Measurements from ENCODE around the gene THAP3. TPM values are rescaled to one million over a fixed set of nuclear protein-coding genes. Genes with fewer than 3 reads are reported as not detected.
"Not testable (repeated sequence)": the region's sequence is repeated elsewhere in the genome, so short reads cannot be mapped to it uniquely, and the experiment has no call there.

The THAP3 gene
- total RNA-seq, 1 donor from 2014 or later = 19.8 TPM

DNA sequence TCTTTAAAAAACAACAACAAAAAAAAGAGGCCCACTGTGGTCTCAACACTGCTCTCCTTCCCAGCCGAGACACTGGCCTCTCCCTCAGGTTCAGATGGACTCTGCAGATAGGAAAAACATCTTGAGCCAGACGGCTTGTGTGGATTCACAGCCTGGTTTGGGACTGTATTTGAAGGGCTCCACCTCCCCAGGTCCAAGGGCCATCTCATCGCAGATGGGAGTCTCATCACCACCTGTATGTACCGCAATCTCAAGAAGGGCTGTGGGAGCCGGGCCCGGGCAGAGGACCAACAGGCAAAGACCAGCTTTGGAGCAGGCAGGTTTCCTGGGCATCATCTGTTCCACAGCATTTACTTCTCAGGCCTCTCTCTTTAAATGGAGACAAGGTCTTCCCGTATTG lies 34.6 kb upstream of the THAP3 start:
- no peak for DNase-seq (ENCODE audit: low read depth in 2 of 2)

DNA sequence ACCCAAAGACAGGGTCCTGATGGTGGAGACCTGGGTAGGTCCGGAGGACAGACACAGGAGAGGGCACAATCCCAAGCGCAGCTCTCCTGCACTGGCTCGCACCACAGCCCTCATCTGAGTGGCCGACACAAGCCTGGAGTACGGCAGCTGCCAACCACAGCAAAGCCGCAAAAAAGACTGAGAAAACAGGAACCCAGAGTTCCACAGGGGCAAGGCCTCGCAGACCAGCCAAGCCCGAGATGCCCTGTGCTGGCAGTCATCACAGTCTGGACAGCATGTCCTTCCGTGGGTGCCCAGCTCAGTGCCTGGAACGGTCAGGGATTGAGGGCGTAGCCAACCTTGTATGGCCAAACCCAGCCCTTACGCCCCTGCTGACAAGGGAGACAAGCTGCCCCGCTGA lies 33.4 kb upstream of the THAP3 start:
- DNase-seq (ENCODE audit: low read depth in 2 of 2) = no peak

DNA sequence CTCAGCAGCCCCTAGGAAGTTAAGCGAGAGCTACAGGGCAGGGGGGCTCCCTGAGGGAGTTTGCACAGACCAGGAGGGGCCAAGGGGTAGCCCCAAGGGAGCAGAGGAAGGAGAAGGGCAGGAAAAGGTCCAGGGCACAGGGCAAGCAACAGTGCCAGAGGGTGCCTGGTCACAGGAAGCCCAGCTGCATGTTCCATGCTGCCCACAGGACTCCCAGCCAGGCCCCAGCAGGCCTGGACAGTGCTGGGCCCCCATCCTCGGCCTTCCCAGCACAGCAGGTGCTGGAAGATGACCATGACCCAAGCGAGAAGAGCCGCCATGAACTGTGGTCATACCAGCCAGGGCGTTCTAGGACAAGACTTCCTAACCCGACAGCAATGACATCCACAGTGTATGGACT lies 33.0 kb upstream of the THAP3 start:
- no peak for DNase-seq (ENCODE audit: low read depth in 2 of 2)

DNA sequence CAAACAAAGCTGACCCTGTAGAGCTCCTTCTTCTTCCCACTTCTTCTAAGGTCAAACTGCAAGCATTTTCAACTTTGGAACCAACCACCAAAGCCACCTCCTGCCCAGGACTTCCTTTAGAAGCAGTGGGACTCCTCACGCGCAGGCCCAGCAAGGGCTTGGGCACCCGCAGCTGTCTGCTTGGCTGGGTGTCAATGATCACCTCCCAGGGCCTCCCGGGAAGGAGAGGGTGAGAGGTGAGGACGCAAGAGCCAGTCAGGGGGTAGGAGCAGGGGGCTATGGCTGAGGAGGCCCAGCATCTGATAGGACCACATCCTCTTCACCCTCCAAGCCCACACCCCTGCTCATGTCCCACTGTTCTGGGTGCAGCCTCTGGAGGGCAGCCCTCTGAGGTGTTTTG lies 32.2 kb upstream of the THAP3 start:
- DNase-seq (ENCODE audit: low read depth in 2 of 2) = no peak

DNA sequence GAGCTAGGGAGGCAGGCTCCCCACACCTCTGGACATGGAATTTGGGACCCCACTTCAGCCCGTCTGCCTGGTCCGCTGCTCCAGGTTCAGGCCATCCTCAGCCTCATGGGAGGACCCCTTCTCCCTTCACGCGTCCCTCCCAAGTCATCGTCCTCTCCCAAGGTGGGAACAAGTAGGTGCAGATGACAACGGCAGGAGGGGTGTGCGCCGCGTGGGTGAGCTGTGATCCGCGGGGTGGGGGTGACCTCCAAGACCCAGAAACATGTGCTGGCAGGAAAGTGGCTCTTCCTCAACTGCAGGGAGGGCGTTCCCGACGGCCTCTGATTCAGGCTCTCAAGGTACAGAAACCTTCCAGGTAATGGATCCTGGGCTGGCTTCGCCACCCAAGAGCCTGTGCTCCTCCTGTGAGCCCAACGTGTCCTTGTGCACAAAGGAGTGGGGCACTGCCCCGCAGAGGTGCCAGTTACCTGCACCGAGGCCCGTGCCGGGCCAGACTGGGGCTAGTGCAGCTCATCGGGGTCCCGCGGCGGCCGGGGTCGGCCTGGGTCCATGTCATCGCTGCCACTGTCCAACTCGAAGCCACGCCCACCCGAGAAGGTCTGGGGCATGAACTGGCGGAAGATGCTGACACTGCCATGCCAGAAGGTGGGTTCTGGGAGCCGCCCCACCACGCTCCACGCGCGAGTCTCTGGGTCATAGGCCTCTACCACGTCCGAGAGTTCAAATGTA lies 31.6 kb upstream of the THAP3 start:
- no peak for DNase-seq (ENCODE audit: low read depth in 2 of 2)

DNA sequence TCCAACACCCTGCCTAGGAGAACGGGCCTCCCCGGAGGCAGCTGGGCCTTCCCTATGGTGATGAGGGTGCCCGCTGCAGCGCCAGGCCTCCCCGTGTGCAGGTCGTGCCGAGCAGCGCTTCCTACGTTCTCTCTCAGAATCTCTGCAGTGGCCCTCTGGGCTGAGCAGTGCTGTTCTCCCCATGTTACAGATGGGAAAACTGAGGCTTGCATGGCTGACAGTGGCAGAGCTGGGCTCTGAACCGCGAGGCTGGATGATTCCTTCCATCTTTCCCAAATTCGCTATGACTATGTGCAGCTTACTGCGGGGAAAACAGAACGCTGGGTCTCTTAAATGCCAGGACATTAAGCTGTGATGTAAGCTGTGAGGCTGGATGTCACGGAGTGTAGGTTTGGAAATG lies 30.9 kb upstream of the THAP3 start:
- no peak for DNase-seq (ENCODE audit: low read depth in 2 of 2)

DNA sequence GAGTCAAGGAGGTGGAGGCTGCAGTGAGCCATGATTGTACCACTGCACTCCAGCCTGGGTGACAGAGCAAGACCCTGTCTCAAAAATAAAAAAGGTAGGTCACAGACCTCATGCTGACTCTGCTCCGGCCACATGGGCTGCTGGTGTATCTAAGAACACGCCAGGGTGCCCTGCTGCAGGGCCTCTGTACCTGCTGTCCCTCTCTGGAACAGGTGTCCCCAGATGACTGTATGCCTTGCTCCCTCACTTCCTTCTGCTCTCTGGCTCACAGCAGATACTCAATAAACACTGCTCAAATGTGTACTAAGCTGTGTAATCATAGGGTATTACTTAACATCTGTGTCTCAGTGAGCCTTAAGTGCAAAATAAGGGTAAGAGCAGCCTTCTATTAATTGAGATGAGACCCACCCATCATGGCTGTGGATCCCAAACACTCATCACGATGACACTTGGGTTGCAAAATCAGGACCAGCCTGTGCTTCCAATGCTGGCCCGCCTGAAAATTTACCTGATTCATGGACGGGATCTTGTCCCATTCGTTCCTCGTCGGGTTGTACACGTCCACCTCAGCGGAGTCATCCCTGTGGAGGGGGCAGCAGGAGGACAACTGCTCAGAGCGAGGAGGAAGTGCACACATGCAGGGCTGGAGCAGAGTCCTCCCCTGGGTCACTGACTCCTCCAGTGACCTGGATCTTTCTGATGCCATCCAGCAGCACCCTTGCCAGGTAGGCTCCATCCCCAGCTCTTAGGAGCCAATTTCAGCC lies 29.5 kb upstream of the THAP3 start:
- DNase-seq (ENCODE audit: low read depth in 2 of 2) = no peak

DNA sequence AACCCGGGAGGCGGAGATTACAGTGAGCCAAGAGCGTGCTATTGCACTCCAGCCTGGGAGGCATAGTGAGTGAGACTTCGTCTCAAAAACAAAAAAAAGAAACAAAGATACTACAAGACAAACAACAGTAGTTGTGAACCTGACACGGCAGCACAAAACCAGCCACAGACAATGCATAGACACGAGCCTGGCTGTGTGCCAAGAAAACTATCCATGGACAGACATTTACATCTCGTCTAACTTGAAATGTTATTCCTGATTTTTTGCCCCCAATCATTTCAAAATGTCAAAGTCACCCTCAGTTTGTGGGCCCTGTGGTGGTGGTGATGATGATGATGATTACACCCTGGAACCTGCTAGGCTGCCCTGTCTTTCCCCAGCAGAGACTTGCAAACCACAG lies 28.3 kb upstream of the THAP3 start:
- DNase-seq (ENCODE audit: low read depth in 2 of 2) = peak in 1 of 2 donors; percentile 54

DNA sequence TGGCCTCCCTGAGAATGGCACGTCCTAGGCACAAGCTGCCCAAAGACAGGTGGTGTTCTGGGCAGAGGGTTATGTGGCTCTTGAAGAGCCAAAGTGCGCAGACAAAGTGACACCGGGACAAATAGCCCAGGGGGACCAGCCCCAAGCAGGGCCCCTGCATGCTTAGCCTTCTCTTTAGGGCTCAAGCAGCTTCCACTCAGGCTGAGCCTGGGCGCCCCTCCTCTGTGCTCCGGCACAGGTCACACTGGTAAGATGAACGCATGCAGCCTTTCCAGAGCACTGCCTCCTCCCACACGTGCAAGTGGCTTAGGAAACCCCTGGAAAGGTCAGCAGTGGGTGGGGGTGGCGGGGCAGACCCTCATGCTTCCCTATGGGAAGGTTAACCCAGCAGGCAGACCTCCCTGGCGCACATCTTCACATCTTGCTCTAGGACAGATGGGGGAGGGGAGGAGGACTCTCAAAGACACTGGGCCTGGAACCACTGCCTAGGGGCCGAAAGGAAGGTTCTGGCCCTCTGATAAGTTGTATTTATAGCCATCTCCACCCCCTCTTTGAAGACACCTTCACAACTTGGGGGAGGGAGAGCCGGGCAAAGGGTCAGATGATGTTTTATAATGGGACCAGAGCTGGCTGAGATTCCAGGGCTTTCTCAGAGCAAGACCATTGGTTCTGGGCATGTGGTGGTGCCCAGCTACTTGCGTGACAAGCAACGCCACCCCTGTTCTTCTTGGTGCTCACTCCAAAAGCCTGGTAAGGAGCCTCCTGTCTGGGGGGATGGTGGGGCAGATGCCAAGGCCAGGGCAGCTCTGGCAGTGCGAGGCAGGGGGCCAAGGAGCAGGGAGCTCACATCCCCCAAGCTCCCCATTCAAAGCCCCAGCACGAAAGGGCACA lies 27.5 kb upstream of the THAP3 start:
- no peak for DNase-seq (ENCODE audit: low read depth in 2 of 2)

DNA sequence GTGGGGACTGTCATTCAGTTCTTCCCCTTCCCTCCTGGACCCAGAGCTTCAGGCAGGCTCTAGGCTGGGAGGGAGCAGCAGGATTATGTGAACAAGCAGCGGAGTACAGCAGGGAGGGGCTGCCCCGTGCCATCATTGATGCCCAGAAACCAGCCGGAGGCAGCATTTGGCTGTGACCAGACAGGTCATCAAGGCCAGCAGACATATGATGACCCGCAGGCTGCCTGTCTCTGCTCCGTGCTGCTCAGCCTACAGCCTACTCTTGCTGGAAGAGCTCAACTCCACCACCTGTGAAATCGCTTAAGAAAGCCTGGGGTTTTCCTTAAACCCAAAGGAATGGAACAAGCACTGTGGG lies 26.9 kb upstream of the THAP3 start:
- no peak for DNase-seq (ENCODE audit: low read depth in 2 of 2)

DNA sequence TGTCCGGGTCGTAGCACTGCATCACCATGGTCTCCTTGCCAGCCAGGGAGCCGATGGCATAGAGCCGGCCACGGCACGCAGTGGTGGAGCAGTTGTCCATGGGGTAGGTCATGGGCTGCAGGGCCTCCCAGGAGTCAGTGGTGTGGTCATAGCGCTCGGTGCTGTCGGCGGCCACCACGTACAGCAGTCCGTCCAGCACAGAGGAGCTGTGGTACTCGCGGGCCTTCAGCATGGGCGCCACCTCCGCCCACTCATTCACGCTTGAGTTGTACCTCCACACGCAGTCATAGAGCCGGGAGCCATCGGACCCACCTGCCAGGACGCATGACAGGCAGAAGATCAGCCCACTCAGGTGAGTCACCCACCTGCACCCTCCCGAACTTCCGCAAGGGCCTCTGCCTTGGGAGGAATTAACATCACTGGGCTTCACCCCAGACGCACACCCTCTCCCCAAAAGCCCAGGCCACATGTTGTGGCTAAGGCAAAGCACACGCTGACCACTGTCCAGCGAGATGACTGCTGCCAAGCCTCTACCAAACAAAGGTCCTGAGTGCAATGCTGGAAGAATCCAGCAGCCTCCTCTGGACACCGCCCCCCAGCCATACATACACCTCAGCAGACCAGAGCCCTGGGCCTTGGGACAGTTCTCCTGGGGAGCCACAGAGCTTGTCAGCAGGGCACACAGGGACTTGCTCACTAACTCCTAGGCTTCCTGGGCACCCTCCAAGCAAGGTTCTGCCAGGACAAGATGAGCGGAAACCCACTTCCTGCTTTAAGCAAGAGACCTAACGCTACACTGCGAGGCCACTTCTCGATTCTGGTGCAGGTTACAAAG lies 25.3 kb upstream of the THAP3 start:
- DNase-seq (ENCODE audit: low read depth in 2 of 2) = peak in 1 of 2 donors; percentile 38

DNA sequence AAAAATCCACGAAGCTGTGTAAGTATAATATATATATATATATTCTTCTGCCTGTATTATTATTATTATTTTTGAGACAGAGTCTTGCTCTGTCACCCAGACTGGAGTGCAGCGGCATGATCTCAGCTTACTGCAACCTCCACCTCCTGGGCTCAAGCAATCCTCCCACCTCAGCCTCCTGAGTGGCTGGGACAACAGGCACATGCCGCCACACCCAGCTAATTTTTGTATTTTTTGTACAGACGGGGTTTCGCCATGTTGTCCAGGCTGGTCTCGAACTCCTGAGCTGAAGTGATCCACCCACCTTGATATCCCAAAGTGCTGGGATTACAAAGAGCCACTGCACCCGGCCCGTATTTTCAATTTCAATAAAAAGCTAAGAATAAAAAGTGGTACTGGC lies 24.7 kb upstream of the THAP3 start:
- DNase-seq (ENCODE audit: low read depth in 2 of 2) = not testable (repeated sequence)

DNA sequence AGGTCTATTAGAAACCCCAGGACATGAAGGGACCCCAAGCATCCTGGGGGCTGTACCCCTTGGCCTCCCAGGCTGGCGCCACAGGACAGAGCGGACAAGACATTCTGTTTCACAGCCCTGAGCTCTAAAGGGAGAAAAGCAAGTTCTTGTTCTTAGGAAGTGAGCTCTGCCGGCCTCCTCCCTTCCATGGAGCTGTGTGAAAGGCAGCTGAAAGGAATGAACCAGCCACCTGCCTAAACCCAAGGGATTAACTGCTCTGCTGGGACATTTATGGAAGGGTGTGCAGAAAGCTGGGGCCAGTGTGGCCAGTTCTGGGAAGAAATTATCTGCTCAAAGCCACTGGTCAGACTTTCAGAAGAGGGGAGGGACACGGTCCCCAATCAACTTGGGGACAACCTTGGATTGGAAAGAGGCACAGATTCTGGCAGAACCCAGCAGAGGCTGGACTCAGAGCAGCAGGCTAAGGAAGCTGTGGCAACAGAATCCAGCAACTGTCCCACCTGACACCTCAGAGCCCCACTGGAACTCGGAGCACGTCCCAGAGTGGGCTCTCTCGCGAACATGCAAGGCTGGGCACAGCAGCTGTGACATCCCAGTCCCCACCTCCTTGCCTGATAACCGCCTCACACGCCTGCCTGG lies 24.1 kb upstream of the THAP3 start:
- peak in 1 of 2 donors; percentile 21 for DNase-seq (ENCODE audit: low read depth in 2 of 2)

DNA sequence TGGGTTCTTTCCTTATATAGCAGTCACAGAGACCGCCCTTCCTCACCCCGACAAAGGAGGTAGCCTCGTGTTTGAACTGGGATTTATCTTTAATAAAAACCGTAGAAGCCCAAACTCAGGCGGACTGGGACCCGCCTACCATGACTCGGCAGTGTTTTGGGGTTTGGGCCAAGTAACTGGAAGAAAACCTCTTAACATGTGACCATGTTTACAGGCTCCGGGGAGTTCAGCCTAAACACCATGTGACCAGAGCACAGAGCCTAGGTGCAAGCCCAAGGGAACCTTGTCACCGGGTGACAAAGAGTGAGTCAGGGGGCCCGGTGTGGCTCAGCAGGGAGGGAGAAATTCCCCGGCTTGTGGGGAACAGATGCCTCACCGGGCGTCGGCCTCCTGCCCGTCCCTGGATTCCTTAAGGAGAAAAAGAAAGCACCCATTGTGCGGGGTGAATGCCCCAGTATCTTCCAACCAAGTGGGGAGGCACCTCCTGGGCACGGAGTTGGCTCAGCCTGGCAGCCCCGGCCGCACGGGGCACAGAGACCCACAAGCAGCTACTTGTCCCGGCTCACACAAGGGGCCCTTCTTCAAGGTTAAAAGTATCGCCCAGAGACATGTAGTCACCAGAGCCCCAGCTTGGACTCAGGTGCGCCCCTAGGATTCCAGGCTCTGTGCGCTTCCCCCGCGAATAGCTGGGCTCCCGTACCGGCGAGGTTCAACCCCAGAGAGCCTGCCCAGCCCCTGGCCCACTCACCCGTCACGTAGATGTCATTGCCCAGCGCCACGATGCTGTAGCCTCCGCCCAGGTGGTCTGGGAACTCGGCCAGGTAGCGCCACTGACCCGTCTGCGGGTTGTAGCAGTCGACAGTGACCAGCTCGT lies 23.4 kb upstream of the THAP3 start:
- peak; percentile 77 to 92 for DNase-seq (ENCODE audit: low read depth in 2 of 2)

DNA sequence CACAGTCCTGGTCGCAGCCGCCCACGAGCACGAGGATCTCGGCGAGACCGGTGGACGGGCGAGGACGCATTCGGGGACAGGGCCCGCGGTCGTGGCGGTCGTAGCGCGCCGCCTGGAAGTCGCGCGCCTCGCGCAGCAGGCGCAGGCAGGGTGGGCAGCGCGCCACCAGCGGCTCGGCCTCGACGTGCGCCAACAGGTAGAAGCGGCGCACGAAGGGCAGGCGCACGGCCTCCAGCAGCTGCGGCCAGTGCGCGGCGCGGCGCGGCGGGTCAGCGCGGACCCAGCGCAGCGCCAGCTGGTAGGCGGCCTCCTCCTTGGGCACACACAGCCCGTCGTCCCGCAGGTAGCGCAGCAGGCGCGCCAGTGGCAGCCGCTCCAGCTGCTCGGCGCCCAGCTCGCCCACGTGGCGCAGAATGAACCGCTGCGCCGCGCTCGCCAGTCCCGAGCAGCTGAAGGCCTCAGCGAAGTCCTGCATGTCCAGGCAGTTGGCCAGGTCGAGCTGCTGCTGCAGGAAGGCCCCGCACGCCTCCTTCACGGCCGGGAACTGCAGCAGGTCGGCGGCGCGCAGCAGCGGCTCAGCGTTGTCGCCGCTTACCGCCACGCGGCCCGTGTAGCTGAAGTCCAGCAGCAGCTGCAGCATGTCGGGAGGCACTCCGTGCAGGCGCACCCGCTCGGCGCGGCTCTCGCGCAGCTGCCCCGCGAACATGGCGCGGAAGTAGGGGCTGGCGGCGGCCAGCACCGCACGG lies 22.6 kb upstream of the THAP3 start:
- peak; percentile 74 for DNase-seq (ENCODE audit: low read depth in 2 of 2)

DNA sequence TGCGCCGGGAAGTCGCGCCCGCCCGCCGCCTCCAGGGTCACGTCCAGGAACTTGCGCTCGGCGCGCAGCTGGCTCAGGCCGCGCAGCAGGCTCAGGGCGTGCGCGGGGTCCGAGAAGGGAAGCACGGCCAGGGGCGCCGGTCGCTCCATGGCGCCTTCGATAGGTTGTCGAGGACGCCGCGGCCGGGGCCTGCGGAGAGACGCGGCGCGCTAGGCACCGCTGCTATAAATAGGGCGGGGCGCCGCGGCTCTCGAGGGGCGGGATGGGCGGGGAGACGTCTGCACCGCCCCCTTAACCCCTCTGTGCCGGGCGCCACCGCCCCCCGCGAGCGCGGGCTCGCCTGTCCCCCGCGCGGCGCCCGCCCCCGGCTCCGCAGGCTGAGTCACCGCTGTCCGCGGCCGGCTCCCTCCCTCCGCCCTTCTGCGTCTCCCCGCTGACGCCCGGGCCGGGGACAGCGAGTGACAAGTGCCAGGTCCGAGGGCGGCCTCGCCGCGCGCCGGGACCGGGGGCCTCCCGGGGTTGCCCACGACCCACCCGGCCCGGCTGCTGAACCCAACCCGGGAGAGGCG lies 21.9 kb upstream of the THAP3 start, which contains the start of gene KLHL21:
TSS of gene KLHL21 (minus strand) at position 201 of the 569 bp plus-strand sequence. CDS start at position 149, 52 bp downstream.
- peak; percentile 91 to 93 for DNase-seq (ENCODE audit: low read depth in 2 of 2)

DNA sequence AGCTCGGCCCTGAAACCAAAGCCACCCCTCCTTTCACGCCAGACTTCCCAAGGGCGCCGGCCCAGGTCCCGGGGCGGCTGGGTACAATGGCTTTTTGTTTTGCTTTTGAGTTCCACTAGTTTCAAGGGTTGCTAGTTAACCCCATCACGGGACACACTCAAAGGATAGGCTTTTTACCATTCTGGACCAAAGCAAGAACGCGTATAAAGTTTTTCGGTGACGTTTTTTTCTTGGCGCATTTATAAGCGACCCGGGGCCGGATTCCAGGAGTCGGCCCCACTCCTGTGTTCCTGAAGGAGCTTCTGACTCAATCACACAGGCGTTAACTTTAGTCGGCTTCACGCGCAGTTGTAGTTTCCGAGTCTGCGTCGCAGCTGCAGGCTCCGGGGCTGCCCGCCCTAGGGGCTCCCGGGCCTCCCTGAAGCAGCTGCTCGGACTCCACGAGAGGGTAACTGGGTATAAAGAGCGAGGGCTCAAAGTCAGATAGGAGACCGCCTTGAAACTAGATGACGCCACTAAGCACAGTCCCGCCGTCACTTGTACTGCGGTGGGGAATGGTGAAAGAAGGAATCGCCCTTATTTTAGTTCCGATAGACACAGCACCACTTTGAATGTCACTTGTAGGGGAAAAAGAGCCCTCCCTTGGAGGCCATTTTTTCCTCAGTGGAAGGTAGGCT lies 21.3 kb upstream of the THAP3 start:
- DNase-seq (ENCODE audit: low read depth in 2 of 2) = peak; percentile 64 to 81

Data from lung microvascular endothelial cell (primary cell).